ENCODE measurements around the gene KERA.

The KERA gene

GRCh38 chr12:91073426-91073825, 15.6 kb upstream of the KERA start:
- DNase-seq (ENCODE audit: low spot score) = no peak

GRCh38 chr12:91072931-91073330, 15.1 kb upstream of the KERA start:
- DNase-seq (ENCODE audit: low spot score) = no peak

- DNase-seq (ENCODE audit: low spot score) = no peak
Observed at GRCh38 chr12:91070936-91071335, 13.1 kb upstream of the KERA start.

- DNase-seq (ENCODE audit: low spot score) = no peak
Observed at GRCh38 chr12:91065396-91065795, 7.6 kb upstream of the KERA start.

GRCh38 chr12:91064640-91065039, 6.8 kb upstream of the KERA start:
- no peak for DNase-seq (ENCODE audit: low spot score)

- no peak for DNase-seq (ENCODE audit: low spot score)
Observed at GRCh38 chr12:91061091-91061490, 3.3 kb upstream of the KERA start.

GRCh38 chr12:91059211-91059610, 1.4 kb upstream of the KERA start:
- DNase-seq (ENCODE audit: low spot score) = no peak

GRCh38 chr12:91058786-91059185, 962 bp upstream of the KERA start:
- no peak for DNase-seq (ENCODE audit: low spot score)

GRCh38 chr12:91056488-91056887, 1.3 kb downstream of the KERA start:
- no peak for DNase-seq (ENCODE audit: low spot score)

- DNase-seq (ENCODE audit: low spot score) = no peak
Observed at GRCh38 chr12:91055976-91056375, 1.8 kb downstream of the KERA start.

GRCh38 chr12:91053951-91054715, 3.7 kb downstream of the KERA start:
- no peak for DNase-seq (ENCODE audit: low spot score)

GRCh38 chr12:91052026-91052425, 5.8 kb downstream of the KERA start:
- DNase-seq (ENCODE audit: low spot score) = no peak

- no peak for DNase-seq (ENCODE audit: low spot score)
Observed at GRCh38 chr12:91044586-91044985, 13.2 kb downstream of the KERA start.

- DNase-seq (ENCODE audit: low spot score) = no peak
Observed at GRCh38 chr12:91043408-91043807, 14.4 kb downstream of the KERA start.

- DNase-seq (ENCODE audit: low spot score) = no peak
Observed at GRCh38 chr12:91040096-91040755, 17.6 kb downstream of the KERA start.

GRCh38 chr12:91037276-91037675, 20.5 kb downstream of the KERA start:
- DNase-seq (ENCODE audit: low spot score) = no peak

GRCh38 chr12:91033251-91033650, 24.6 kb downstream of the KERA start:
- no peak for DNase-seq (ENCODE audit: low spot score)

- no peak for DNase-seq (ENCODE audit: low spot score)
Observed at GRCh38 chr12:91023326-91024004, 34.4 kb downstream of the KERA start.

GRCh38 chr12:91021076-91021475, 36.7 kb downstream of the KERA start:
- no peak for DNase-seq (ENCODE audit: low spot score)

GRCh38 chr12:91019455-91019854, 38.4 kb downstream of the KERA start:
- DNase-seq (ENCODE audit: low spot score) = no peak

GRCh38 chr12:91017511-91018263, 40.1 kb downstream of the KERA start:
- no peak for DNase-seq (ENCODE audit: low spot score)

- DNase-seq (ENCODE audit: low spot score) = no peak
Observed at GRCh38 chr12:91017043-91017442, 40.8 kb downstream of the KERA start.

All from HuH-7 (cell line).